NCI-H69 (cell line): ENCODE measurements around the gene TMEM164.
A peak's percentile ranks its signal among the peaks of the same experiment; 100 is the strongest.

ENCODE experiments used
- DNase-seq: peaks from one replicate; lab custom pipeline; 2025; lab: John Stamatoyannopoulos, UW

The TMEM164 gene

GRCh38 chrX:110081320-110081719 lies 78.4 kb downstream of the TMEM164 start:
- no peak for DNase-seq

GRCh38 chrX:110081740-110082139 lies 78.8 kb downstream of the TMEM164 start:
- no peak for DNase-seq

DNA sequence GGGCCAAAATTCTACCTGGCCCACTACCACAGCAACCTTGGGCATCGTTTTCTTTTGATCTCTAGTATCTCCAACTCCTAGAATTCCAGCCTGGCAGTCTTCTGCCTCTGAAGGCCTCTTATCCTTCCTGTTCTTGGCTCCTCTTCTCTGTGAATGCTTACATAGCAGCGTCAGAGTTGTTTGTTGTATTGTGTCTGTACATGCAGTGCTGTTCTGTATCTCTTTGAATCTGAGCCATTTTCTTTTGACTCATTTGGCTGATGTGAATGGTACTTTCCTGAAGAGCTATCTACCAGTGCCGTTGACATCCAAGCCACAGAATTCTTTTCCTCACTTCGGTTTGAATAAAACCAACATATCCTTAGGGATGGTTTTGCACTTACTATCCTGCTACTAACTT lies 79.2 kb downstream of the TMEM164 start:
- no peak for DNase-seq

- no peak for DNase-seq
Measured at GRCh38 chrX:110086162-110086915, 83.4 kb downstream of the TMEM164 start.

GRCh38 chrX:110086916-110087484 lies 84.1 kb downstream of the TMEM164 start:
- DNase-seq: no peak

- DNase-seq: no peak
Measured at GRCh38 chrX:110087485-110088356, 84.8 kb downstream of the TMEM164 start.

GRCh38 chrX:110089656-110090403 lies 86.9 kb downstream of the TMEM164 start:
- no peak for DNase-seq

DNA sequence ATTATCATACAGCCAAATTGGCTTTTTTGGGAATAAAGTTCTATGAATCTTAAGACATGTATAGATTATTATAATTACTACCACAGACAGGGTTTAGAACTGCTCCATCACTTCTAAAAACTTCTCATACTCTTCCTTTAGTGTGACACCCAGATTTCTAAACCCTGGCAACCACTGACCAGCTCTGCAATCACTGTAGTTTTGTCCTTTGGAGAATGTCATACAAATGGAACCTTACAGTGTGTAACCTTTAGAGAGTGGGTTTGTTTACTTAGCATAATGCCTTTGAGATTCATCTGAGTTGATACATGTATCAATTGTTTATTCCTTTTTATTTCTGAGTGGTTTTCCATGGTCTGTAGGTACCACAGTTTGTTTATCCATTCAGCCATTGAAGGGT lies 95.0 kb downstream of the TMEM164 start:
- peak; percentile 56 for DNase-seq

DNA sequence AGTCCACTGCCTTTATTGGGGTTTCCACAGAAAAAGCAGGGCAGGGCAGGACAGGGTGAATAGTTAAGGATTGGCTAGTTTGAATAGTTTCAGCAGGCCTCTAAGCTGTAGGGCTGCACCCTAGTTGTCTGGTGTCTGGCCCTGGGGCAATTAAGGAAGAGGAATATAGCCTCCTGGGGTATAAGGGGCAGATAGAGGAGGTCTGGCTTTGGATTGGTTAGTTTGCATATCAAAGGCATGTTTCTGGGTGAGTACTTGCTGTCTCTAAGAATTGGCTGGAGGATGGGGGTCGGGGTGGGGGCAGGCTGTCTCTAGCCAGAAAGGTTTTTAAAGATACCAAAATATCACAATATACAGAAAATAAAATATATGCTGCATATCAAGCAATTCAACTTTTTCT lies 100.4 kb downstream of the TMEM164 start:
- no peak for DNase-seq

DNA sequence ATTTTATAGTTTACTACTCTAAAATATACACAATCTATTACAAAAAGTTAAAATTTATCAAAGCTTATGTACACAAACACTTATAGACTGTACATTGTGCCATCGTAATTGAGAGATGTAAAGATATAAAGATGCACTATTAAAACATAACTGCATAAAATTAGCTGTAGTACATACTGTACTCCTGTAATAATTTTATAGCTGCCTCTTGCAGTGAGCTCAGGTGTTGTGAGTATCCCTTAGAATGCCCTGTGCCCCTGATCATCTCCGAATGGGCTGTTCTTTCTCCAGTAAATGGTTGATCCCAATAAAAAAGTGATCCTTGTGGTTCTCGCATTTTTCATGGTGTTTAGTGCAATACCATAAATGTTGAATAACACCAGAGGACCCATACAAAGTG lies 101.2 kb downstream of the TMEM164 start:
- DNase-seq: no peak

GRCh38 chrX:110108381-110108821 lies 105.5 kb downstream of the TMEM164 start:
- peak; percentile 93 for DNase-seq

DNA sequence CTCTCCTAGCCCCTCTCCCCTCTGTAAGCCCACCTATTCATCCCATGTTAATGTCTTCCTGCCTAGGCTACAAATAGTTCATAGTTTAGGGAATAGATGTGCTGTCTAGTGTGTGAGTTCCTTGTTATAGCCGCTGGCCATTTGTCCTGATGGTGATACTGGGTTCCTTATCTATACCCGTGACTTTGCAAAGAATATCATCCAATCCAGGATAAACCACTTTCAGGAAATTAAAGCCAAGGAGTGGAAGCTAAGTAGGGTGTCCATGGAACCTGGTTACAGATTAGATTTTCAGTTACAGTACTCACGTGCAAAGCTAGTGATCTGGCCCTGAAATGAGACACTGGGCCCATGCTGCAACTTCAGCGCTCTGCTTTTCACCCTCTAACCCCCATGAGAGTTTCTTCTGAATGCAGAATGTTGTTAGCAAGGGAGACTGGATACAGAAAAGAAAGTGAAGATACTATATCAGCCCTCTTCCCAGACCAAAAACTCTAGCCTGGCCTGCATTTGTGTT lies 111.4 kb downstream of the TMEM164 start:
- no peak for DNase-seq

DNA sequence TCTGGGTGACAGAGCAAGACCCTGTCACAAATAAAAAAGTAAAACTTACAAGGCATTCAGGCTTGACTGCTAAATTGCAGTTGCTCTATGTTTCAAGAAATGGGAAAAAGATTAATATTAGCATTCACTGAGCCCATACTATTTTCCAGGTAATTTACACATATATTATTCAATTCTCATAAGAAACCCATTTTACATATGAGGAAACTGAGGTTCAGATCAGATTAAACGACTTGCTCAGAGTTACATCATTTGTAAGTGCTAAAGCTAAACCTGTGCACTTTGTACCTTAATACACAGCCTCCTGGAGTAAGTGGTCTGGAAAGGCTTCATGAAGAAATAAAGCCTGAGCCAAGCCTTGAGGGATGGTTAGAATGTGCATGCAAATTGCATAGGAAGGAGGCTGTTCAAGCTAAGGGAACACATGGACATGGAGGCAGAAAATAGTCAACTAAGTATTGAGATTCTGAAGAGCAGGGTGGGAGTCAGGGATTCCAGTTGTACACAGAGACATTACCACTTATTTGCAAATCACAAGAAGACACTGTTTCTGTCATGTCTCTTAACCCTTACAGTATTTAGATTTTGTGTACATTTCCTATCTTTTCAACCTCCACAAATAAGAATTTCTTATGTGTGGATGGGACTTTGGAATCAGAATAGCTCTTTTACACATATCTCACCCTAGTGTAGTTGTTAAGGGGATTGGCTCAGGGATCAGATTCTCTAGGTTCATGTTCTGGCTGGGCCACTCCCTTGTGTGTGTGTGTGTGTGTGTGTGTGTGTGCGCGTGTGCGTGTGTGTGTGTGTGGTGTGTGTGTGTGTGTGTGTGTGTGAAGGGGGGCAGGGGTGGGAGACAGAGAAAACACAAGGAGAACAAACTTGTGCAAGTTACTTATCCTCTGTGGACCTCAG lies 113.4 kb downstream of the TMEM164 start:
- no peak for DNase-seq

- DNase-seq: no peak
Measured at GRCh38 chrX:110118530-110118929, 115.6 kb downstream of the TMEM164 start.

- DNase-seq: no peak
Measured at GRCh38 chrX:110119480-110119879, 116.6 kb downstream of the TMEM164 start.

DNA sequence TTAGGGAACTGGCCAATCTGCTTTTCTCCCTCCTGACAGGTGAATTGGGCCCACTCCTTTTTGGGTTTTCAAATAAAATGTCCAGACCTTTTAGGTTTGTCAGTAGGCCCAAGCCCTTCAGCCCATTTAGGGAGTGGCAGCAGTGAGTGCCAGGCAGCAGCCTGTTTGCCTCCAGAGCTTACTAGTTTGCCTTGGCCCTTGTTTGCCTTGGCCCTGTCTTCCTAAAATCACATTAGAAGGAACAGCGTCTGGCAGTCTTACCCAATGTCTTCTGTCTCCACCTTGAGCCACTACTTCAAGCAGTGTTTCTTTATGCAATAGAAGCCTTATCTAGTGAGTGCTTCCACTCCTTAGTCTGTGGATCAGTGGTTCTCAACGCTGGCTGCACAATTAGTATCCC lies 117.1 kb downstream of the TMEM164 start:
- DNase-seq: no peak

DNA sequence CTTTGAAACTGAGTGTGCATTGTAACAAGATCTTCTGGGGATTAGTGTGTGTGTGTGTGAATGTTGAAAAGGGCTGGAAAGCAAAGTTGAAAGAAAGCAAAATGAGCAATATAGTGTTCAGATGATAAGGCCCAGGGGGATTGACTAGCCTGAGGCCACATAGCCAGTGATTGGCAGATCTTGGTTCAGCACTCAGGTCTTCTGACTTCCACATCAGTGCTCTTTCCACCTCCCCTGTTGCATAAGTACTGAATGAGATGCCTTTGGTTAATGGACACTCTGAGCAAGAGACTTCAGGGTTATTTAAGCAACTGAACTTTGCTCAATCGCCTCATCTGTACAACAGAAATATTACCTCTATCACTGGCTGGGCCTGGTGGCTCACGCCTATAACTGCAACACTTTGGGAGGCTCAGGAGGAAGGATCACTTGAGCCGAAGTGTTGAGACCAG lies 120.4 kb downstream of the TMEM164 start:
- DNase-seq: peak; percentile 50

GRCh38 chrX:110125446-110126162 lies 122.7 kb downstream of the TMEM164 start:
- DNase-seq: peak; percentile 70

- peak; percentile 91 for DNase-seq
Measured at GRCh38 chrX:110131031-110131430, 128.1 kb downstream of the TMEM164 start.
